PC-3 (cell line): ENCODE results near the gene USP12.

Source experiments
- CTCF ChIP-seq: fragments of 300-600 bp; sonication (generic); conservative IDR thresholded peaks from 2 replicates; pipeline ENCODE4 v1.5.1; 2017; ENCODE audit warnings: antibody characterized with exemption, low read depth, mild to moderate bottlenecking, low read length
- EZH2 ChIP-seq: fragments of 300-600 bp; sonication (generic); IDR thresholded peaks from one replicate; pipeline ENCODE4 v1.6.1; 2017; ENCODE audit warnings: antibody characterized with exemption, mild to moderate bottlenecking, low read length; ENCODE audit not compliant: unreplicated experiment
- EZH2phosphoT487 ChIP-seq: fragments of 300-600 bp; sonication (generic); IDR thresholded peaks from 2 replicates; pipeline ENCODE4 v1.6.1; 2018; ENCODE audit warnings: mild to moderate bottlenecking, antibody characterized with exemption, low read length, borderline replicate concordance

- TF ChIP-seq CTCF, result no peak
- no peak for TF ChIP-seq EZH2phosphoT487
- no peak for TF ChIP-seq EZH2
Measured at GRCh38 chr13:27130979-27131623, 40.5 kb downstream of the USP12 start.
